ENCODE data around the gene STXBP1. TPM values are rescaled to one million over a fixed set of nuclear protein-coding genes. Genes with fewer than 3 reads are reported as not detected.

STXBP1 gene
- total RNA-seq, 4 donors from 2014 or later: 17.2 to 34.0 (median 19.8) TPM

- no peaks in the 10 kb centered on the region for H3K27me3 ChIP-seq
- H3K4me3 ChIP-seq: no peak overlapping the region
- DNase-seq (ENCODE audit: extremely low spot score): no peak
- 83% methylated on average over 2 of the region's 2 CpGs for WGBS
- H3K4me1 ChIP-seq: no peaks in the 10 kb centered on the region
- peaks cover 55 to 96% (median 92%) of the 10 kb centered on the region in 4 donors for H3K36me3 ChIP-seq
- intact Hi-C loops (cut with DNase I): no loop called here
- H3K9me3 ChIP-seq: no peaks in the 10 kb centered on the region
- TF ChIP-seq POLR2A (IDR thresholded peaks at IDR 0.05; ENCODE audit: low read depth): no peak
- TF ChIP-seq EP300 (IDR thresholded peaks at IDR 0.05): no peak
- no peak for TF ChIP-seq CTCF (IDR thresholded peaks at IDR 0.05)
- TF ChIP-seq POLR2AphosphoS5 (IDR thresholded peaks at IDR 0.05): no peak
- no peak overlapping the region for H3K27ac ChIP-seq (replicated peaks in 1 of 4)
Measured at GRCh38 chr9:127679506-127679905, 67.4 kb downstream of the STXBP1 start.

- H3K4me3 ChIP-seq: no peak overlapping the region
- no peak for DNase-seq (ENCODE audit: extremely low spot score)
- intact Hi-C loops (cut with DNase I): no loop called here
- H3K27ac ChIP-seq (replicated peaks in 1 of 4): no peak overlapping the region
- no peaks in the 10 kb centered on the region for H3K27me3 ChIP-seq
- H3K9me3 ChIP-seq: no peaks in the 10 kb centered on the region
- no peak for TF ChIP-seq POLR2AphosphoS5 (IDR thresholded peaks at IDR 0.05)
- no peak for TF ChIP-seq CTCF (IDR thresholded peaks at IDR 0.05)
- TF ChIP-seq POLR2A (IDR thresholded peaks at IDR 0.05; ENCODE audit: low read depth): no peak
- no peak for TF ChIP-seq EP300 (IDR thresholded peaks at IDR 0.05)
- WGBS: 90% methylated on average over 11 of the region's 11 CpGs
- H3K4me1 ChIP-seq: no peaks in the 10 kb centered on the region
- peaks cover 59 to 96% (median 92%) of the 10 kb centered on the region in 4 donors for H3K36me3 ChIP-seq
Measured at GRCh38 chr9:127680226-127680625, 68.1 kb downstream of the STXBP1 start.

- WGBS: 93% methylated on average over 9 of the region's 9 CpGs
- intact Hi-C loops (cut with DNase I): no loop called here
- H3K4me3 ChIP-seq: no peak overlapping the region
- H3K27ac ChIP-seq (replicated peaks in 1 of 4): no peak overlapping the region
- H3K36me3 ChIP-seq: peaks cover 59 to 96% (median 89%) of the 10 kb centered on the region in 4 donors
- H3K4me1 ChIP-seq: no peaks in the 10 kb centered on the region
- no peaks in the 10 kb centered on the region for H3K27me3 ChIP-seq
- no peak for DNase-seq (ENCODE audit: extremely low spot score)
- TF ChIP-seq CTCF (IDR thresholded peaks at IDR 0.05) (no peak), POLR2A (IDR thresholded peaks at IDR 0.05; ENCODE audit: low read depth) (no peak), POLR2AphosphoS5 (IDR thresholded peaks at IDR 0.05) (no peak), EP300 (IDR thresholded peaks at IDR 0.05) (no peak)
- H3K9me3 ChIP-seq: no peaks in the 10 kb centered on the region
Measured at GRCh38 chr9:127680846-127681245, 68.8 kb downstream of the STXBP1 start.

- Histone ChIP-seq H3K36me3 (peaks cover 59 to 97% (median 86%) of the 10 kb centered on the region in 4 donors), H3K27ac (replicated peaks in 1 of 4) (no peak overlapping the region), H3K4me1 (no peaks in the 10 kb centered on the region), H3K4me3 (no peak overlapping the region), H3K27me3 (no peaks in the 10 kb centered on the region), H3K9me3 (no peaks in the 10 kb centered on the region)
- intact Hi-C loops (cut with DNase I): no loop called here
- DNase-seq (ENCODE audit: extremely low spot score): no peak
- no peak for TF ChIP-seq POLR2A (IDR thresholded peaks at IDR 0.05; ENCODE audit: low read depth)
- TF ChIP-seq CTCF (IDR thresholded peaks at IDR 0.05): no peak
- no peak for TF ChIP-seq EP300 (IDR thresholded peaks at IDR 0.05)
- WGBS: 92% methylated on average over 17 of the region's 23 CpGs
Measured at GRCh38 chr9:127682351-127683136, 70.5 kb downstream of the STXBP1 start.
